ENCODE measurements around the gene ENDOD1.
"Not testable (repeated sequence)": the region's sequence is repeated elsewhere in the genome, so short reads cannot be mapped to it uniquely, and the experiment has no call there.

Gene ENDOD1

GRCh38 chr11:95089620-95090542, at the start of gene ENDOD1:
ENDOD1 (plus strand) TSS chr11:95089846; CDS start chr11:95089928, 82 bp downstream.
- peak; percentile 87 for DNase-seq

- no peak for DNase-seq
Observed at GRCh38 chr11:95042239-95042638, 47.4 kb upstream of the ENDOD1 start.

GRCh38 chr11:95042906-95043305, 46.7 kb upstream of the ENDOD1 start:
- no peak for DNase-seq

DNA sequence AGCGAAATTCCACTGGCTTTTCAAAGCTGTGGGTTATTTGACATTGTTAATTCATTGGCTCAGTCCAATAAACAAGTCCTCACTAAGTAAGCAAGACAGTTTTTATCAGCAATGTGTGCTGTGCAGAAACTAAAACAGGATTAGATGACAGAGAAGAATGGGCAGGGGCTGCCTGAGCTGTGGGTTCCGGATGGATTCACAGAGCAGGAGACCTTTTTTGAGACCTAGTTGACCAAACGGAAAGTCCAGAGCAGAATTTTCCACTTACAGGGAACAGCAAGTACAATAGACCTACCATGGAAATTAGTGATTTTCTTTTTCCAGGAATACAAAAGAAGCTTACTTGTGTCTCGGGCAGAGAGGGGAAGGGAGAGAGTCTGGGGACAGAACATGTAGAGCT, 45.6 kb upstream of the ENDOD1 start:
- DNase-seq, result no peak

GRCh38 chr11:95045812-95046211, 43.8 kb upstream of the ENDOD1 start:
- no peak for DNase-seq

GRCh38 chr11:95049122-95049521, 40.5 kb upstream of the ENDOD1 start, which contains the start of gene KDM4F:
KDM4F (plus strand) TSS chr11:95049422.
- not testable (repeated sequence) for DNase-seq

GRCh38 chr11:95050595-95051202, 38.9 kb upstream of the ENDOD1 start:
- DNase-seq, result no peak

- DNase-seq, result no peak
Observed at GRCh38 chr11:95054356-95054755, 35.3 kb upstream of the ENDOD1 start.

DNA sequence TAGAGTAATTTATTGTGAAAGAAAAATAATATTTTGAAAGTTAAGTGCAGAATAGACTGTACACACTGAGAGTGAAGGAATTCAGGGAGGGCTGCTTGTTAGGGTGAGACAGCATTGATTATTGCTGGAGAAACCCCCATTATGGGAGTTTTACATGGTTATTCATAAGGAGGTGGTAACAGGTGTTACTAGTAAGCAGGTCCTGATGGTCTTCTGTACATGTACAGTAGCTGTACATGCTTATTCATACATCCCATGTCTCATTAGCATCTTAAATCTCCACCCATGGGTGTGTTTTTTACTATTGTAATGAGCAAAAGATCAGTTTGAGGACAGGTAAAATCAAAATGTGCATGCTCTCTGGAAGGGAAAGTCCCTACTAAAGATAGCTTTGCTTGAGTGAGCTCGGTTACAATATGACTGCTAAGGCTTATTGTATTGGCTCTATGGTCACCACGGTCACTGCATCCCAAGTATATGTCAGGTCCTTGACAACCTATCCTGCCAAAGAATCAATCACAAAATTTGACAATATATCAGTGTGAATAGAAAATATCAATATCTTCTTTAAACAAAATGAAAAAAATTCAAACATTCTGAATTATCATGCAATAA, 34.3 kb upstream of the ENDOD1 start:
- no peak for DNase-seq

- DNase-seq, result no peak
Observed at GRCh38 chr11:95057959-95058358, 31.7 kb upstream of the ENDOD1 start.

GRCh38 chr11:95058621-95059020, 31.0 kb upstream of the ENDOD1 start:
- DNase-seq, result no peak

DNA sequence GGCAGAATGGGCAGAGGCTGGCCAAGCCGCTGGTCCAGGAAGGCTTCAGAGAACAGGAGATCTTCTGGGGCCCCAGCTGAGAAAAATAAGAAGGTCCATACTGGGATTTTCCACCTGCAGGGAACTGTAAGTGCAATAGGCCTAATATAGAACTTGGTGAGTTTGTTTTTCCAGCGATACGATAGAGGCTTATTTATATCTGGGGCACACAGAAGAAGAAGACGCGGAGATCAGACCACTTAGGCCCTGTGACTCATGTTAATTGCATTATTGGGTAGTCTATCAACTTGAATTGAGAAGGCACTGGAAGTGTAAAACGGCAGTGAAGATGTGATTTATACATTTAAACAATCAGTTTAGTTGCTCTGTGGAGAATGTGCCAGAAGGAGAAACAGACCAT, 30.6 kb upstream of the ENDOD1 start:
- DNase-seq, result no peak

- no peak for DNase-seq
Observed at GRCh38 chr11:95065336-95065735, 24.3 kb upstream of the ENDOD1 start.

DNA sequence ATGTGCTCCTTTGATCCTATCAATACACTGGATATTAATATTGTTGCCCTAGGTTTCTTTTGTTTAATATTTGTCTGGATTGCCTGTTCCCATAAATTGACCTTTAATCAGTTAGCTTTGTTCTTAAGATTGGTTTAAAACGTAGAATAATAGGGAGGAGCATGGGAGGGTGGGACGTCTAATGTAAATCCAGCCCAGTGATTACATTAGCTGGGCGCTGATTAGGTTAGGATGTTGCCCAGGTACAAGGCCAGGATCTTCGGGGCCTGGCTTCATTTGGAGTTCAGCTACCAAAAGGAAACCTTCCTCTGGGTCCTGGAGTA, 23.0 kb upstream of the ENDOD1 start, which contains the start of gene SRSF8:
Gene SRSF8 (plus strand): TSS at position 204 of the 323 bp plus-strand sequence. CDS start 308 bp downstream, outside the sequence.
- DNase-seq, result no peak

GRCh38 chr11:95067039-95067840, 22.4 kb upstream of the ENDOD1 start:
- peak; percentile 76 for DNase-seq

GRCh38 chr11:95067841-95068219, 21.8 kb upstream of the ENDOD1 start:
- no peak for DNase-seq

GRCh38 chr11:95068549-95068948, 21.1 kb upstream of the ENDOD1 start:
- peak; percentile 87 for DNase-seq

DNA sequence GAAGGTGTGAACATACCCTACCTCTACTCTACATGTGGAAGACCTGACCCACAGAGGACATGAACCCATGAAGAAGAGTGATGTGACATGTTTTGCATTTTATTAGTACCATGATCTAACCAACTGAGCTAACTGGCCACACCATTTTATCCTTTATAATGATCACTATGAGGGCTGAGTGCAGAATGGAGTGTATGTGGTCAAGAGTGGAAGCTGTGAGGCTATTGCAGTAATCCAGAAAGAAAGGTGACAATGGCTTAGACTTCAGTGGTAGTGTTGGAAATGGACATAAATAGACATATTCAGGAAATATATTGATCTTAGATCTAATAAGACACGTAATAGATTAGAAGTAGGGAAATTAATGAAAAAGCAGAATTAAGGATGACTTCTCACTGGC, 19.2 kb upstream of the ENDOD1 start:
- no peak for DNase-seq

DNA sequence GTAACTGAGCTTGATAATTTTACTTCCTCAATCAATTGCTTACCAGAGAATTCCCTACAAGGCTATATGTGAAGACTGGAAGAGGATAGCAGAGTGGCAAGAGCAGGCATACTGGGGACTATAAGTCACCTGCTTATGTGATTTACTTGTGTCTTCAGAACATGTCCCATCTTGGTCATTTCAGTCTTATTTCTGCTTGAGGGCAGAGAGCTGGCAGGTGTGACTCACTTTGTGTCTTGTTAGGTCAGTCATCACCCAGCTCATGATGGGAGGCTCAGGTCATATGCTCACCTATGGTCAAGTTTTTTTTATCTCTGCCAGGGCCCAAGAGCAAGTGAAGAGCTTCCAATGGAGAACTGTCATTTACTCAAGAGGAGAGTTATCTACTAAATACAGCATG, 16.7 kb upstream of the ENDOD1 start:
- no peak for DNase-seq

- no peak for DNase-seq
Observed at GRCh38 chr11:95074792-95075563, 14.7 kb upstream of the ENDOD1 start.

GRCh38 chr11:95076416-95076815, 13.2 kb upstream of the ENDOD1 start:
- no peak for DNase-seq

- no peak for DNase-seq
Observed at GRCh38 chr11:95076981-95077380, 12.7 kb upstream of the ENDOD1 start.

Measured in CD4-positive, alpha-beta T cell treated with Interleukin-12 subunit alpha and Interleukin-12 subunit beta, for 1 hour (primary cell).